ENCODE measurements around the gene CYSLTR2. TPM values are rescaled to one million over a fixed set of nuclear protein-coding genes. Genes with fewer than 3 reads are reported as not detected.

CYSLTR2 gene
- total RNA-seq, 1 experiment from 2014 or later: not detected

DNA sequence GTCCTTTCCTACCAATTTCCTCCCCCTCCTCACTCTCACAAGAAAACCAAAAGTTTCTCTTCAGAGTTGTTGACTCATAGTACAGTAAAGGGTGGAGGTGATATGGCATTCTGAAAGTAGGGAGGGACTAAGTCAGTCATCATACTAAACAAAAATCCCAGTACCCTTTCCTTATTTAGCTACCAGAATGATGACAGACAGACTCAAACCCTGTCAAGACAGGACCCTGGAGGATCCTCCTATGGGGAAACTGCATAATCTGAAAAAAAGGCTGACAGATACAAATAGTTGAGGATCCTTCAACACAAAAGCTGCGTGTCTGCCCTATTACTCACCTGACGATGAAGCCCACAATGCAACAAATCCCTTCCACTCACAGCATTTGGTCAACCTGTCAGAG is 55.5 kb downstream of the CYSLTR2 start:
- no peak for ATAC-seq
- no peaks in the 10 kb centered on the region; the same call in 1 of the 2 replicates for H3K27me3 Mint-ChIP-seq (ENCODE audit: low read depth)
- TF ChIP-seq ZNF219 (CRISPR knock-in tag; IDR thresholded peaks at IDR 0.05; ENCODE audit: borderline replicate concordance) (no peak), ZNF138 (CRISPR knock-in tag; conservative IDR thresholded peaks at IDR 0.05) (no peak), NFYB (CRISPR knock-in tag; conservative IDR thresholded peaks at IDR 0.05; ENCODE audit: low read depth) (no peak), ETV6 (CRISPR knock-in tag; IDR thresholded peaks at IDR 0.05) (no peak), NR3C1 (CRISPR knock-in tag; conservative IDR thresholded peaks at IDR 0.05; ENCODE audit: low read depth) (no peak), ZNF396 (CRISPR knock-in tag; IDR thresholded peaks at IDR 0.05; ENCODE audit: borderline replicate concordance) (no peak), ESRRA (CRISPR knock-in tag; IDR thresholded peaks at IDR 0.05; ENCODE audit: borderline replicate concordance) (no peak), OVOL2 (CRISPR knock-in tag; IDR thresholded peaks at IDR 0.05; ENCODE audit: borderline replicate concordance) (no peak)
- TF ChIP-seq, protein P1, sequence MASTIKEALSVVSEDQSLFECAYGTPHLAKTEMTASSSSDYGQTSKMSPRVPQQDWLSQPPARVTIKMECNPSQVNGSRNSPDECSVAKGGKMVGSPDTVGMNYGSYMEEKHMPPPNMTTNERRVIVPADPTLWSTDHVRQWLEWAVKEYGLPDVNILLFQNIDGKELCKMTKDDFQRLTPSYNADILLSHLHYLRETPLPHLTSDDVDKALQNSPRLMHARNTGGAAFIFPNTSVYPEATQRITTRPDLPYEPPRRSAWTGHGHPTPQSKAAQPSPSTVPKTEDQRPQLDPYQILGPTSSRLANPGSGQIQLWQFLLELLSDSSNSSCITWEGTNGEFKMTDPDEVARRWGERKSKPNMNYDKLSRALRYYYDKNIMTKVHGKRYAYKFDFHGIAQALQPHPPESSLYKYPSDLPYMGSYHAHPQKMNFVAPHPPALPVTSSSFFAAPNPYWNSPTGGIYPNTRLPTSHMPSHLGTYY (CRISPR knock-in tag; IDR thresholded peaks at IDR 0.05): no peak
- TF ChIP-seq, protein P2, sequence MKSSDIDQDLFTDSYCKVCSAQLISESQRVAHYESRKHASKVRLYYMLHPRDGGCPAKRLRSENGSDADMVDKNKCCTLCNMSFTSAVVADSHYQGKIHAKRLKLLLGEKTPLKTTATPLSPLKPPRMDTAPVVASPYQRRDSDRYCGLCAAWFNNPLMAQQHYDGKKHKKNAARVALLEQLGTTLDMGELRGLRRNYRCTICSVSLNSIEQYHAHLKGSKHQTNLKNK (CRISPR knock-in tag; IDR thresholded peaks at IDR 0.05): no peak
- TF ChIP-seq, protein P3, sequence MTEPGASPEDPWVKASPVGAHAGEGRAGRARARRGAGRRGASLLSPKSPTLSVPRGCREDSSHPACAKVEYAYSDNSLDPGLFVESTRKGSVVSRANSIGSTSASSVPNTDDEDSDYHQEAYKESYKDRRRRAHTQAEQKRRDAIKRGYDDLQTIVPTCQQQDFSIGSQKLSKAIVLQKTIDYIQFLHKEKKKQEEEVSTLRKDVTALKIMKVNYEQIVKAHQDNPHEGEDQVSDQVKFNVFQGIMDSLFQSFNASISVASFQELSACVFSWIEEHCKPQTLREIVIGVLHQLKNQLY (CRISPR knock-in tag; IDR thresholded peaks at IDR 0.05): no peak
- TF ChIP-seq, protein P4, sequence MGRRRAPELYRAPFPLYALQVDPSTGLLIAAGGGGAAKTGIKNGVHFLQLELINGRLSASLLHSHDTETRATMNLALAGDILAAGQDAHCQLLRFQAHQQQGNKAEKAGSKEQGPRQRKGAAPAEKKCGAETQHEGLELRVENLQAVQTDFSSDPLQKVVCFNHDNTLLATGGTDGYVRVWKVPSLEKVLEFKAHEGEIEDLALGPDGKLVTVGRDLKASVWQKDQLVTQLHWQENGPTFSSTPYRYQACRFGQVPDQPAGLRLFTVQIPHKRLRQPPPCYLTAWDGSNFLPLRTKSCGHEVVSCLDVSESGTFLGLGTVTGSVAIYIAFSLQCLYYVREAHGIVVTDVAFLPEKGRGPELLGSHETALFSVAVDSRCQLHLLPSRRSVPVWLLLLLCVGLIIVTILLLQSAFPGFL (CRISPR knock-in tag; IDR thresholded peaks at IDR 0.05; ENCODE audit: borderline replicate concordance): no peak
- TF ChIP-seq, protein P5, sequence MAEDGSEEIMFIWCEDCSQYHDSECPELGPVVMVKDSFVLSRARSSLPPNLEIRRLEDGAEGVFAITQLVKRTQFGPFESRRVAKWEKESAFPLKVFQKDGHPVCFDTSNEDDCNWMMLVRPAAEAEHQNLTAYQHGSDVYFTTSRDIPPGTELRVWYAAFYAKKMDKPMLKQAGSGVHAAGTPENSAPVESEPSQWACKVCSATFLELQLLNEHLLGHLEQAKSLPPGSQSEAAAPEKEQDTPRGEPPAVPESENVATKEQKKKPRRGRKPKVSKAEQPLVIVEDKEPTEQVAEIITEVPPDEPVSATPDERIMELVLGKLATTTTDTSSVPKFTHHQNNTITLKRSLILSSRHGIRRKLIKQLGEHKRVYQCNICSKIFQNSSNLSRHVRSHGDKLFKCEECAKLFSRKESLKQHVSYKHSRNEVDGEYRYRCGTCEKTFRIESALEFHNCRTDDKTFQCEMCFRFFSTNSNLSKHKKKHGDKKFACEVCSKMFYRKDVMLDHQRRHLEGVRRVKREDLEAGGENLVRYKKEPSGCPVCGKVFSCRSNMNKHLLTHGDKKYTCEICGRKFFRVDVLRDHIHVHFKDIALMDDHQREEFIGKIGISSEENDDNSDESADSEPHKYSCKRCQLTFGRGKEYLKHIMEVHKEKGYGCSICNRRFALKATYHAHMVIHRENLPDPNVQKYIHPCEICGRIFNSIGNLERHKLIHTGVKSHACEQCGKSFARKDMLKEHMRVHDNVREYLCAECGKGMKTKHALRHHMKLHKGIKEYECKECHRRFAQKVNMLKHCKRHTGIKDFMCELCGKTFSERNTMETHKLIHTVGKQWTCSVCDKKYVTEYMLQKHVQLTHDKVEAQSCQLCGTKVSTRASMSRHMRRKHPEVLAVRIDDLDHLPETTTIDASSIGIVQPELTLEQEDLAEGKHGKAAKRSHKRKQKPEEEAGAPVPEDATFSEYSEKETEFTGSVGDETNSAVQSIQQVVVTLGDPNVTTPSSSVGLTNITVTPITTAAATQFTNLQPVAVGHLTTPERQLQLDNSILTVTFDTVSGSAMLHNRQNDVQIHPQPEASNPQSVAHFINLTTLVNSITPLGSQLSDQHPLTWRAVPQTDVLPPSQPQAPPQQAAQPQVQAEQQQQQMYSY (CRISPR knock-in tag; IDR thresholded peaks at IDR 0.05): no peak
- TF ChIP-seq, protein P6, sequence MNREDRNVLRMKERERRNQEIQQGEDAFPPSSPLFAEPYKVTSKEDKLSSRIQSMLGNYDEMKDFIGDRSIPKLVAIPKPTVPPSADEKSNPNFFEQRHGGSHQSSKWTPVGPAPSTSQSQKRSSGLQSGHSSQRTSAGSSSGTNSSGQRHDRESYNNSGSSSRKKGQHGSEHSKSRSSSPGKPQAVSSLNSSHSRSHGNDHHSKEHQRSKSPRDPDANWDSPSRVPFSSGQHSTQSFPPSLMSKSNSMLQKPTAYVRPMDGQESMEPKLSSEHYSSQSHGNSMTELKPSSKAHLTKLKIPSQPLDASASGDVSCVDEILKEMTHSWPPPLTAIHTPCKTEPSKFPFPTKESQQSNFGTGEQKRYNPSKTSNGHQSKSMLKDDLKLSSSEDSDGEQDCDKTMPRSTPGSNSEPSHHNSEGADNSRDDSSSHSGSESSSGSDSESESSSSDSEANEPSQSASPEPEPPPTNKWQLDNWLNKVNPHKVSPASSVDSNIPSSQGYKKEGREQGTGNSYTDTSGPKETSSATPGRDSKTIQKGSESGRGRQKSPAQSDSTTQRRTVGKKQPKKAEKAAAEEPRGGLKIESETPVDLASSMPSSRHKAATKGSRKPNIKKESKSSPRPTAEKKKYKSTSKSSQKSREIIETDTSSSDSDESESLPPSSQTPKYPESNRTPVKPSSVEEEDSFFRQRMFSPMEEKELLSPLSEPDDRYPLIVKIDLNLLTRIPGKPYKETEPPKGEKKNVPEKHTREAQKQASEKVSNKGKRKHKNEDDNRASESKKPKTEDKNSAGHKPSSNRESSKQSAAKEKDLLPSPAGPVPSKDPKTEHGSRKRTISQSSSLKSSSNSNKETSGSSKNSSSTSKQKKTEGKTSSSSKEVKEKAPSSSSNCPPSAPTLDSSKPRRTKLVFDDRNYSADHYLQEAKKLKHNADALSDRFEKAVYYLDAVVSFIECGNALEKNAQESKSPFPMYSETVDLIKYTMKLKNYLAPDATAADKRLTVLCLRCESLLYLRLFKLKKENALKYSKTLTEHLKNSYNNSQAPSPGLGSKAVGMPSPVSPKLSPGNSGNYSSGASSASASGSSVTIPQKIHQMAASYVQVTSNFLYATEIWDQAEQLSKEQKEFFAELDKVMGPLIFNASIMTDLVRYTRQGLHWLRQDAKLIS (CRISPR knock-in tag; IDR thresholded peaks at IDR 0.05; ENCODE audit: borderline replicate concordance): no peak
- DNase-seq (ENCODE audit: low spot score): no peak
- no peak overlapping the region for H3K27ac Mint-ChIP-seq
- H3K9me3 Mint-ChIP-seq: peaks cover 59% of the 10 kb centered on the region
- peaks cover 30% of the 10 kb centered on the region for H3K36me3 Mint-ChIP-seq
- CTCF ChIA-PET: interaction anchor here (0.6 kb wide), 1 partner anchor 129 kb away, joined by 4 read pairs; no protein-coding TSS in a partner anchor
- no peak overlapping the region for H3K4me3 Mint-ChIP-seq
- peaks cover 10% of the 10 kb centered on the region for H3K4me1 Mint-ChIP-seq
- POLR2A ChIA-PET: no interaction called here

Measured in WTC11 (cell line).